ENCODE measurements around the gene KCTD17. TPM values are rescaled to one million over a fixed set of nuclear protein-coding genes. Genes with fewer than 3 reads are reported as not detected.
A peak's percentile ranks its signal among the peaks of the same experiment; 100 is the strongest.

KCTD17 gene
- total and polyA plus RNA-seq, 2 of the 13 experiments (the other 11 are each of a cell fraction or from before 2014, with no cell fraction given) = 5.3 to 11.7 TPM

DNA sequence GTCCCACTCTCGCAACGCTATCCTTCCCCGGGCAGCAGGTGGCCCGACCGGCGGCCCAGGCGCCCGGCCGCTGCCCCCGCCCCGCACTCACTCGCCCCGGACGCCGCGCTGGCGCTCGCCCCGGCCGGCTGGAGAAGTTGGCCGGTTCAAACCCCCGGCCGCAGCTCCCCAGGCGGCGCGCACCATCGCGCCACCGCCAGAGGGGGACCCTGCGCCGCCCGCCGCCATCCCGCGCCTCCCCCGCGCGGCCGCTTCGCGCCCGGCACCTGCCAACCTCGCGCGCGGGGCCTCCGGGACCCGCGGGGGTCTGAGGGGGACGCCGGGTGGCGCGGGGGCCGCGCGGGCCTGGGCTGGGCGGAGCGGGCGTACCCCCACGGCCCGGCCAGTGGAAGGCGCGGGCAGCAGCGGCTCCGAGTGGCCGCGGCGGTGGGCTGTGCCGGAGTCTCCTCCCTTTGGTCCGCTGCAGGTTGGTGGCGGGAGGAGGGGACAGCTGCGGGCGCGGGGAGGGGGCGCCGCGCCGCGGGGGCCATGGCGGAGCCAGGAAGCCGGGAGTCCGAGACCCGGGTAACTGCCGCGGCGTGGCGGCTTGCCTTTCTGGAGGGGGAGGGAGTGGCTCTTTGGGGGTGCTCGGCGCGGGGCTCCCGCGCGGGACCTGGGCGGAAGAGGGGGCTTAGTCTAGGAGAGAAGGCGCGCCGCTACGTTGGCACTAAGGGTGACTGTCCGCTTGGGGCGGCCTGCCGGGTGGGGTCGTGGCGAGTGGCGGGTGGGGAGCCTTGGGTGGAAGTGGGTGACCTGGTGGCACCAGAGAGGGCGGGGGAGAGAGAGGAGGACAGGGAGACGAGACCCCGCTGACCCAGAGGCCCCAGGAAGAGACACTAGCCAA is 32.0 kb upstream of the KCTD17 start, which contains the start of the genes MPST and TST (continued):
- peak; percentile 74 for TF ChIP-seq ZFY (CRISPR knock-in tag; IDR thresholded peaks at IDR 0.05)
- TF ChIP-seq ZSCAN22 (CRISPR knock-in tag; IDR thresholded peaks at IDR 0.05) = no peak
- peak; percentile 25; the same call in 1 of the 2 replicates for TF ChIP-seq ZNF441 (CRISPR knock-in tag; IDR thresholded peaks at IDR 0.05; ENCODE audit: borderline replicate concordance)
- TF ChIP-seq RBM39 (IDR thresholded peaks at IDR 0.05; ENCODE audit: low read depth, low read length, poor library complexity, severe bottlenecking) = peak; percentile 51
- TF ChIP-seq ZNF3 (CRISPR knock-in tag; IDR thresholded peaks at IDR 0.05) = no peak
- TF ChIP-seq, protein P1, sequence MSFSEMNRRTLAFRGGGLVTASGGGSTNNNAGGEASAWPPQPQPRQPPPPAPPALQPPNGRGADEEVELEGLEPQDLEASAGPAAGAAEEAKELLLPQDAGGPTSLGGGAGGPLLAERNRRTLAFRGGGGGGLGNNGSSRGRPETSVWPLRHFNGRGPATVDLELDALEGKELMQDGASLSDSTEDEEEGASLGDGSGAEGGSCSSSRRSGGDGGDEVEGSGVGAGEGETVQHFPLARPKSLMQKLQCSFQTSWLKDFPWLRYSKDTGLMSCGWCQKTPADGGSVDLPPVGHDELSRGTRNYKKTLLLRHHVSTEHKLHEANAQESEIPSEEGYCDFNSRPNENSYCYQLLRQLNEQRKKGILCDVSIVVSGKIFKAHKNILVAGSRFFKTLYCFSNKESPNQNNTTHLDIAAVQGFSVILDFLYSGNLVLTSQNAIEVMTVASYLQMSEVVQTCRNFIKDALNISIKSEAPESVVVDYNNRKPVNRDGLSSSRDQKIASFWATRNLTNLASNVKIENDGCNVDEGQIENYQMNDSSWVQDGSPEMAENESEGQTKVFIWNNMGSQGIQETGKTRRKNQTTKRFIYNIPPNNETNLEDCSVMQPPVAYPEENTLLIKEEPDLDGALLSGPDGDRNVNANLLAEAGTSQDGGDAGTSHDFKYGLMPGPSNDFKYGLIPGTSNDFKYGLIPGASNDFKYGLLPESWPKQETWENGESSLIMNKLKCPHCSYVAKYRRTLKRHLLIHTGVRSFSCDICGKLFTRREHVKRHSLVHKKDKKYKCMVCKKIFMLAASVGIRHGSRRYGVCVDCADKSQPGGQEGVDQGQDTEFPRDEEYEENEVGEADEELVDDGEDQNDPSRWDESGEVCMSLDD (CRISPR knock-in tag; IDR thresholded peaks at IDR 0.05; ENCODE audit: borderline replicate concordance) = peak; percentile 12; the same call in 1 of the 2 replicates
- TF ChIP-seq MED8 (CRISPR knock-in tag; IDR thresholded peaks at IDR 0.05; ENCODE audit: insufficient replicate concordance) = peak; percentile 25
- TF ChIP-seq ZBTB20 (CRISPR knock-in tag; IDR thresholded peaks at IDR 0.05; ENCODE audit: borderline replicate concordance, low read depth) = 0 out of 2 replicates have a peak, but pooled peaks have one; percentile 28
- 0 out of 2 replicates have a peak, but pooled peaks have one; percentile 20 for TF ChIP-seq HDAC1 (CRISPR knock-in tag; IDR thresholded peaks at IDR 0.05)
- TF ChIP-seq ZNF142 (CRISPR knock-in tag; IDR thresholded peaks at IDR 0.05) = no peak
- TF ChIP-seq ZNF383 (CRISPR knock-in tag; IDR thresholded peaks at IDR 0.05; ENCODE audit: borderline replicate concordance) = no peak
- no peak for TF ChIP-seq POGZ (CRISPR knock-in tag; IDR thresholded peaks at IDR 0.05)
- TF ChIP-seq PCBP1 (IDR thresholded peaks at IDR 0.05; ENCODE audit: borderline replicate concordance, low read depth, low read length) = peak; percentile 56; the same call in 1 of the 2 replicates
- TF ChIP-seq, protein P2, sequence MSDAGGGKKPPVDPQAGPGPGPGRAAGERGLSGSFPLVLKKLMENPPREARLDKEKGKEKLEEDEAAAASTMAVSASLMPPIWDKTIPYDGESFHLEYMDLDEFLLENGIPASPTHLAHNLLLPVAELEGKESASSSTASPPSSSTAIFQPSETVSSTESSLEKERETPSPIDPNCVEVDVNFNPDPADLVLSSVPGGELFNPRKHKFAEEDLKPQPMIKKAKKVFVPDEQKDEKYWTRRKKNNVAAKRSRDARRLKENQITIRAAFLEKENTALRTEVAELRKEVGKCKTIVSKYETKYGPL (CRISPR knock-in tag; IDR thresholded peaks at IDR 0.05) = no peak
- no peak for TF ChIP-seq ZNF589 (CRISPR knock-in tag; conservative IDR thresholded peaks at IDR 0.05)
- no peak for TF ChIP-seq HOXD1 (CRISPR knock-in tag; IDR thresholded peaks at IDR 0.05)
- no peak for TF ChIP-seq IRF1 (CRISPR knock-in tag; IDR thresholded peaks at IDR 0.05; ENCODE audit: low read depth)
